ENCODE data around the gene ANKRD26. TPM values are rescaled to one million over a fixed set of nuclear protein-coding genes. Genes with fewer than 3 reads are reported as not detected.

ANKRD26 gene
- total and polyA plus RNA-seq, 4 donors = 1.1 to 23.5 (median 3.9) TPM

- H3K4me3 ChIP-seq = no peak overlapping the region
- 89 to 92% methylated on average over 1 of the region's 1 CpG for WGBS, 2 donors
These were observed 112.4 kb downstream of the ANKRD26 start for GRCh38 chr10:26987851-26988250.

GRCh38 chr10:26983156-26983555 lies 117.1 kb downstream of the ANKRD26 start:
- TF ChIP-seq CTCF (IDR thresholded peaks at IDR 0.05; ENCODE audit: control extremely low read depth, extremely low read depth) = no peak
- no peaks in the 10 kb centered on the region for H3K27me3 ChIP-seq (ENCODE audit: control insufficient read depth in 3 of 3, insufficient read depth in 3 of 3, low read length in 2 of 3)
- no peak for ATAC-seq (ENCODE audit: insufficient read depth, low FRiP score)

More at GRCh38 chr10:26987851-26988250, 112.4 kb downstream of the ANKRD26 start:
- no peaks in the 10 kb centered on the region for H3K27me3 ChIP-seq (ENCODE audit: control insufficient read depth in 3 of 3, insufficient read depth in 3 of 3, low read length in 2 of 3)
- no peak for TF ChIP-seq CTCF (IDR thresholded peaks at IDR 0.05; ENCODE audit: control extremely low read depth, extremely low read depth)
- H3K36me3 ChIP-seq (ENCODE audit: control insufficient read depth in 4 of 4, insufficient read depth in 4 of 4, low read length in 4 of 4) = no peaks in the 10 kb centered on the region
- ATAC-seq (ENCODE audit: insufficient read depth, low FRiP score) (no peak), DNase-seq (no peak)
- H3K27ac ChIP-seq (ENCODE audit: low read depth in 1 of 2, low read length in 1 of 2) = no peak overlapping the region
- no peaks in the 10 kb centered on the region for H3K4me1 ChIP-seq (ENCODE audit: control insufficient read depth in 5 of 5, insufficient read depth in 5 of 5, low read length in 5 of 5)
- H3K9ac ChIP-seq (ENCODE audit: insufficient read depth in 1 of 2, low read length in 2 of 2) = no peak overlapping the region
- no peaks in the 10 kb centered on the region for H3K9me3 ChIP-seq (ENCODE audit: control insufficient read depth in 4 of 4, insufficient read depth in 3 of 4, low read length in 3 of 4)

GRCh38 chr10:26982058-26982457 lies 118.2 kb downstream of the ANKRD26 start:
- no peaks in the 10 kb centered on the region for H3K4me1 ChIP-seq (ENCODE audit: control insufficient read depth in 5 of 5, insufficient read depth in 5 of 5, low read length in 5 of 5)
- no peaks in the 10 kb centered on the region for H3K9me3 ChIP-seq (ENCODE audit: control insufficient read depth in 4 of 4, insufficient read depth in 3 of 4, low read length in 3 of 4)
- no peak overlapping the region for H3K9ac ChIP-seq (ENCODE audit: insufficient read depth in 1 of 2, low read length in 2 of 2)
- H3K27ac ChIP-seq (ENCODE audit: low read depth in 1 of 2, low read length in 1 of 2) = no peak overlapping the region
- TF ChIP-seq CTCF (IDR thresholded peaks at IDR 0.05; ENCODE audit: control extremely low read depth, extremely low read depth) = no peak
- 90 to 92% methylated on average over 1 of the region's 1 CpG for WGBS, 2 donors
- DNase-seq (no peak), ATAC-seq (ENCODE audit: insufficient read depth, low FRiP score) (no peak)
- H3K27me3 ChIP-seq (ENCODE audit: control insufficient read depth in 3 of 3, insufficient read depth in 3 of 3, low read length in 2 of 3) = no peaks in the 10 kb centered on the region
- H3K36me3 ChIP-seq (ENCODE audit: control insufficient read depth in 4 of 4, insufficient read depth in 4 of 4, low read length in 4 of 4) = peaks cover 0 to 3% (median under 1%) of the 10 kb centered on the region in 4 donors
- H3K4me3 ChIP-seq = no peak overlapping the region

More at GRCh38 chr10:26983156-26983555, 117.1 kb downstream of the ANKRD26 start:
- DNase-seq = no peak
- Histone ChIP-seq H3K9me3 (ENCODE audit: control insufficient read depth in 4 of 4, insufficient read depth in 3 of 4, low read length in 3 of 4) (no peaks in the 10 kb centered on the region), H3K4me1 (ENCODE audit: control insufficient read depth in 5 of 5, insufficient read depth in 5 of 5, low read length in 5 of 5) (no peaks in the 10 kb centered on the region), H3K9ac (ENCODE audit: insufficient read depth in 1 of 2, low read length in 2 of 2) (no peak overlapping the region), H3K27ac (ENCODE audit: low read depth in 1 of 2, low read length in 1 of 2) (no peak overlapping the region), H3K4me3 (no peak overlapping the region), H3K36me3 (ENCODE audit: control insufficient read depth in 4 of 4, insufficient read depth in 4 of 4, low read length in 4 of 4) (peaks cover 0 to 3% (median under 1%) of the 10 kb centered on the region in 4 donors)
- WGBS, 2 donors = 91 to 93% methylated on average over 1 of the region's 1 CpG

DNA sequence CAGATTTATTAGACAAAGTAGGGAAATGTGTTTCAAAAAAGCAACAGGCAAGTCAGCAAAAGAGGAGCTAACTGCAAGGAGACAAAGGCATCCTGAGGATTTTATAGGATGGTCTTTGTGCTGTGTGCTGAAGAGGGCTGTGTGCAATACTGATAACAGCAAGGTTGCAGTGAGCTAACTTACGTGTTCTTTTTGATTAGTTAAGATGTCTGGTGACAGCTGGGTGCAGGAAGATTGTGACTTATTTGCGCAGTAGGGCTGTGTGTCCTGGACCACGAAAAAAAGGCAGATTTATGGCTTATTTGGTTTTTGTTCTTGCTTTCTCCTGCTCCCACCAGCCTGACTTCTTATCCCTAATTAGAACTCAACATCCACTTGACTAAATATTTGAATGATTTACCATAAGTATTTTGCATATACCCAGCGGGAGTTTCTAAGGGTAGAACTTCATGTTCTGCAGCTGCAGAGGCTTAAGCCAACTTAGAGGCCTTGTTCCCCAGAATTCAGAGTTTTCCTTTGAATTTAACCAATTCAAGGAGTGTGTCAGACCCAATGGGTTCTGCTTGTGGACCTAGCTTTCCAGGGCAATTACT lies 119.0 kb downstream of the ANKRD26 start:
- DNase-seq (no peak), ATAC-seq (ENCODE audit: insufficient read depth, low FRiP score) (no peak)
- peaks cover 0 to 3% (median under 1%) of the 10 kb centered on the region in 4 donors for H3K36me3 ChIP-seq (ENCODE audit: control insufficient read depth in 4 of 4, insufficient read depth in 4 of 4, low read length in 4 of 4)
- H3K27me3 ChIP-seq (ENCODE audit: control insufficient read depth in 3 of 3, insufficient read depth in 3 of 3, low read length in 2 of 3) = no peaks in the 10 kb centered on the region
- 78 to 92% methylated on average over 4 of the region's 4 CpGs for WGBS, 2 donors
- no peak for TF ChIP-seq CTCF (IDR thresholded peaks at IDR 0.05; ENCODE audit: control extremely low read depth, extremely low read depth)
- no peak overlapping the region for H3K9ac ChIP-seq (ENCODE audit: insufficient read depth in 1 of 2, low read length in 2 of 2)
- no peak overlapping the region for H3K27ac ChIP-seq (ENCODE audit: low read depth in 1 of 2, low read length in 1 of 2)
- H3K4me3 ChIP-seq = no peak overlapping the region
- no peaks in the 10 kb centered on the region for H3K4me1 ChIP-seq (ENCODE audit: control insufficient read depth in 5 of 5, insufficient read depth in 5 of 5, low read length in 5 of 5)
- H3K9me3 ChIP-seq (ENCODE audit: control insufficient read depth in 4 of 4, insufficient read depth in 3 of 4, low read length in 3 of 4) = no peaks in the 10 kb centered on the region
